C1 segment of cervical spinal cord (tissue), 14 donors: ENCODE data around the gene ATRNL1.

Experiments
- DNase-seq, 14 donors: peaks; one replicate each; lab custom pipeline; 2025; lab: John Stamatoyannopoulos, UW

ATRNL1 gene

GRCh38 chr10:115093286-115093775 is at the start of gene ATRNL1:
Gene ATRNL1, plus strand, starts transcription at chr10:115093365. Its CDS starts 386 bp downstream, at chr10:115093751.
- DNase-seq = peak in 6 of 14 donors; percentile 29 to 74 (median 46)

GRCh38 chr10:115043719-115044118 is 49.4 kb upstream of the ATRNL1 start:
- DNase-seq = no peak

GRCh38 chr10:115044891-115045290 is 48.3 kb upstream of the ATRNL1 start:
- no peak for DNase-seq

GRCh38 chr10:115045499-115045898 is 47.7 kb upstream of the ATRNL1 start:
- no peak for DNase-seq

- no peak for DNase-seq
Observed at GRCh38 chr10:115046686-115047236, 46.4 kb upstream of the ATRNL1 start.

- DNase-seq = no peak
Observed at GRCh38 chr10:115047705-115048104, 45.5 kb upstream of the ATRNL1 start.

GRCh38 chr10:115049318-115049717 is 43.8 kb upstream of the ATRNL1 start:
- DNase-seq = no peak

- DNase-seq = no peak
Observed at GRCh38 chr10:115049960-115050359, 43.2 kb upstream of the ATRNL1 start.

GRCh38 chr10:115050375-115051010 is 42.7 kb upstream of the ATRNL1 start:
- DNase-seq = no peak

- DNase-seq = no peak
Observed at GRCh38 chr10:115051216-115051615, 41.9 kb upstream of the ATRNL1 start.

GRCh38 chr10:115052226-115052625 is 40.9 kb upstream of the ATRNL1 start:
- no peak for DNase-seq

- no peak for DNase-seq
Observed at GRCh38 chr10:115052728-115053127, 40.4 kb upstream of the ATRNL1 start.

GRCh38 chr10:115056186-115056585 is 37.0 kb upstream of the ATRNL1 start:
- no peak for DNase-seq

- no peak for DNase-seq
Observed at GRCh38 chr10:115059301-115059898, 33.8 kb upstream of the ATRNL1 start.

- DNase-seq = no peak
Observed at GRCh38 chr10:115063701-115064658, 29.2 kb upstream of the ATRNL1 start.

- DNase-seq = no peak
Observed at GRCh38 chr10:115065801-115066200, 27.4 kb upstream of the ATRNL1 start.

GRCh38 chr10:115066528-115066927 is 26.6 kb upstream of the ATRNL1 start:
- DNase-seq = no peak

GRCh38 chr10:115073796-115074195 is 19.4 kb upstream of the ATRNL1 start:
- DNase-seq = no peak

GRCh38 chr10:115082506-115082905 is 10.7 kb upstream of the ATRNL1 start:
- DNase-seq = no peak

- no peak for DNase-seq
Observed at GRCh38 chr10:115084277-115084850, 8.8 kb upstream of the ATRNL1 start.

- no peak for DNase-seq
Observed at GRCh38 chr10:115091161-115091560, 2.0 kb upstream of the ATRNL1 start.

GRCh38 chr10:115092258-115092554 is 959 bp upstream of the ATRNL1 start:
- no peak for DNase-seq
